NCI-H510A treated with DMSO at 0.1 percent for 48 hours (cell line): ENCODE data around the gene PRDM15.
"Not testable (repeated sequence)": the region's sequence is repeated elsewhere in the genome, so short reads cannot be mapped to it uniquely, and the experiment has no call there.

Source experiments
- DNase-seq: peaks from one replicate; lab custom pipeline; 2025; lab: John Stamatoyannopoulos, UW

Gene PRDM15

DNA sequence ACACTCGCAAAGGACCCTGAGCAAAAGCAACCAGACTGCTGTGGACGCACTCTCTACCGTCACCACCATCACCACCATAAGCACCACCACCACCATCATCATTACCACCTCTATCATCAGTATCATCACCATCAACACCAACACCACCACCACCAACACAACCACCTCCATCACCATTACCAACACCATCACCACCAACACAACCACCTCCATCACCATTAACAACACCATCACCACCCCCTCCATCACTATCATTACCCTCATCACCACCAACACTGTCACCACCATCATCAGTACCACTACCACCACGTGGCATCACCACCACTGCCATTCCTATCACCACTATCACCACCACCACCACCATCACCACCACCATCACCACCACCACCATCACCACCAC, 73.5 kb downstream of the PRDM15 start:
- no peak for DNase-seq

- no peak for DNase-seq
Observed at GRCh38 chr21:41805038-41805437, 74.1 kb downstream of the PRDM15 start.

DNA sequence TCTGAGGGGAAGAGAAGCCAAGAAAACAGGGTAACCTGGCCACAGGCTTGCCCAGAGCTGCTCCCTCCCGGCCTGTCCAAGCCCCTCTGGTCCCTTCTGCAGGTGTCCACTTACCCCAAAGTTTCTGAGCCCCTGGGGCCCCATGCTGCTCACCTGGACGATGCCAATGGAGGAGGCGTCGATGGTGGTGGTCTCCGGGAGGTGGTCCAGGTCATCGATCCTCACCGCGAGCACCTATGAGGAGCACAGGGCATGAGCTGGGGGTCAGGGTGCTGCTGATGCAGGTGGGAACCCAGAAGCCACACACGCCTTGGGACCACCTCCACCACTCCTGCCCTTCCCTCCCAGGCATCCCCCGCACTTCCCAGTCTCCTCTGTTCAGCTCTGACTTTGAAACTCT, 74.8 kb downstream of the PRDM15 start:
- no peak for DNase-seq

DNA sequence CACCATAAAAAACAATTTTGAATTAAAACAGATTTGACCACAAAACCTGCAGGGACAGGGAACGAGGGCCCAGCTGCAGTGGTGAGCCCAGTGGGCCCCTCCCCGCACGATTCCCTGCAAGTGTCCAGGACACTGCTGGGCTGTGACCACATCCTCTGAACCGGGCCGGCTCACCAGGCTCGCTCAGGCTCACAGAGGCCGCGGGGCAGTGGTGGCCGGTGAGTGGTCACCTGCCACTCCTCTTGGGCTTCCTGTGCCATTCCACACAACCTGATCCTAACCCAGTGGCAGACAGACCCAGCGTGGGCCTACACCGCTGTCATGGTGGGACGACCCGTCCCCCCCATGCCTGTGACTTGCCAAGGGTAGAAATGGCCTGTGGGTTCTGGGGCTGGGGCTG, 75.8 kb downstream of the PRDM15 start:
- no peak for DNase-seq

- DNase-seq: no peak
Observed at GRCh38 chr21:41802684-41803083, 76.5 kb downstream of the PRDM15 start.

- no peak for DNase-seq
Observed at GRCh38 chr21:41802198-41802584, 77.0 kb downstream of the PRDM15 start.

DNA sequence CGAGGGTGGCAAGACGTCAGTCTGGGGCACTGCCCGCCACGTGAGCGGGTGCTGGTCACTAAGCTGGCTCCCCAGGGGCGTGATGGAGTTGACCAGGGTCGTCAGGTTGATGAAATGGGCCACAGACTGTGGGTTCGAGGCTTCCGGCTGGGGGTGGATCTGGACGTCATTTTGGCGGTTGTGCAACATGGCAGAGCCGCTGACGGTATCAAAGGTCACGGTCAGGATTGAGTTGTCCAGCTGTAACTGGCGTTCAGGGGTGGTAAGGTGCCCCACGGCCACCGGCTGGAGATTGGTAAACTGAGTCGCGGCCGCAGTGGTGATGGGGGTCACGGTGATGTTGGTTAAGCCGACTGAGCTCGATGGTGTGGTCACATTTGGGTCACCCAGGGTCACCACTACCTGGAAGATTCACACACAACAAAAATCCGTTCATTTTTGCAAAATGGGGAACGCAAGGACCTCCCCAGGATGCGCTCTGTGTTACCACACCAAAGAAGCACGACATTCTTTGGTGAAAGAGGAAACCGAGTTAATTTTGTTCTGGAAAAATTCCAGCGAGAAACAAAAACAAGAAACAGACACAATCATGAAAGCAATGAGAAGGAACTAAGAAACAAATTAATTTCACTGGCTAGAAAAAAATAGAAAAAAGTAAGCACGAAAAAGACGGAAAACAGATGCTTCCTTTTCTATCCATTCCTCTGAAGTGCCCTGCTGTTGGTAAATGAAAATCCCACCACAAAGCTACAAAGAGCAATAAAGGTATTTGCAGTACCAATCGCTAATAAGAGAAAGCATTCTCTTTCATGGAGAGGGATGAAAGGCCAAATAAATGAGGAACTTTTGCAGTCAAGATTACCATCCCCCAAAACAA, 77.6 kb downstream of the PRDM15 start:
- no peak for DNase-seq

- no peak for DNase-seq
Observed at GRCh38 chr21:41800425-41801320, 78.5 kb downstream of the PRDM15 start.

GRCh38 chr21:41799763-41800162, 79.4 kb downstream of the PRDM15 start:
- DNase-seq: no peak

GRCh38 chr21:41798326-41798725, 80.8 kb downstream of the PRDM15 start:
- no peak for DNase-seq

DNA sequence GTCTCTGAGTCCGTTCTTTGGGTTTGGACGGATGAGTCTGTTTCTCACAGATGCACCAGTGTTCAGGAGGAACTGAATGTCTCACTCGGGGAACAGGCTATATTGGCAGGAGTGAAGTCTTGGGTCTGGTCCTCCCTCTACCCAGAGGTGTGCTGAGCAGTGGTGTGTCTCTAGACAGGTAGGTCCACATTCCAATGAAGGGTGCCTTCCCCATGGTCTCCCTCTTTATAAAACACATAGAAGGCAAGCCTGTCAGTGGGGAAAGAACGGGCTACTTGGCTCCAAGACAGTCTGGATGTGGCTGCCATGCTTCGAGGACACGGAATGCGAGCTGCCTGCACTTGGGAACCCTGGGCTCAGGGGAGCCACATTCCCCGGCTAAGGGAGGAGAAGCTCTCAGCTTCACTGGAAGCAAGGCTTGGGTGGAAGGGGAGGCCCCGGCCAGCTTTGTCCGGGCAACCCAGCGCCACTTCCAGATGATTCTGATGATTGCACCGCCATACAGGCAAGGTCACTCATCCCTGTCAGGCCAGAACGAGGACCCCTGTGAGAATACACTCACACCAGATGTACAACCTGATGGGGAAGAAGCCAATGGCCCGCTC, 82.6 kb downstream of the PRDM15 start:
- DNase-seq: no peak

- no peak for DNase-seq
Observed at GRCh38 chr21:41795726-41796125, 83.4 kb downstream of the PRDM15 start.

- DNase-seq: no peak
Observed at GRCh38 chr21:41794600-41794999, 84.5 kb downstream of the PRDM15 start.

GRCh38 chr21:41792711-41793110, 86.4 kb downstream of the PRDM15 start:
- DNase-seq: no peak

DNA sequence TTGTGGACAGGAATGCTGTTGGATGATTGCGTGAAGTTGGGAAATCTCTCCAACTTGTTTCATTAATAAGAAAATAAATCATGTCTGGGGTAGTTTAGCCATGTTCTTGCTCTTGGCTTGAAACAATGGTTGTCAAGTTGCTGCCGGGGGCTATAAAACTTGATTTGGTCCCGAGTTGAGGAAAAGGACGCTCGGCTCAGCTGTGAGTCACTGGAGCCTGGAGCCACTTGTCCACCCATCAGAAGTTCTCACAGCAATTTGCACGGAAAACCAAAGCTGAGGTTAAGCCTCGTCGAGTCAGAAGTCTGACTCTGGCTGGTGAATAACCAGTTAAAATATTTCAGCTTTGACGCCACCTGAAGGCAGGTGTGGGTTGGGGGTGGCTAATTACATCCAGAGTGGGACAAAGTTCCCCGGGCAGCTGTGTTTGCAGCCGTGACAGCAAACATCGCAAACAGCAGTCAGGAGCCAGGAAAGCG, 92.6 kb downstream of the PRDM15 start:
- DNase-seq: peak; percentile 47

- DNase-seq: not testable (repeated sequence)
Observed at GRCh38 chr21:41785262-41785661, 93.9 kb downstream of the PRDM15 start.

DNA sequence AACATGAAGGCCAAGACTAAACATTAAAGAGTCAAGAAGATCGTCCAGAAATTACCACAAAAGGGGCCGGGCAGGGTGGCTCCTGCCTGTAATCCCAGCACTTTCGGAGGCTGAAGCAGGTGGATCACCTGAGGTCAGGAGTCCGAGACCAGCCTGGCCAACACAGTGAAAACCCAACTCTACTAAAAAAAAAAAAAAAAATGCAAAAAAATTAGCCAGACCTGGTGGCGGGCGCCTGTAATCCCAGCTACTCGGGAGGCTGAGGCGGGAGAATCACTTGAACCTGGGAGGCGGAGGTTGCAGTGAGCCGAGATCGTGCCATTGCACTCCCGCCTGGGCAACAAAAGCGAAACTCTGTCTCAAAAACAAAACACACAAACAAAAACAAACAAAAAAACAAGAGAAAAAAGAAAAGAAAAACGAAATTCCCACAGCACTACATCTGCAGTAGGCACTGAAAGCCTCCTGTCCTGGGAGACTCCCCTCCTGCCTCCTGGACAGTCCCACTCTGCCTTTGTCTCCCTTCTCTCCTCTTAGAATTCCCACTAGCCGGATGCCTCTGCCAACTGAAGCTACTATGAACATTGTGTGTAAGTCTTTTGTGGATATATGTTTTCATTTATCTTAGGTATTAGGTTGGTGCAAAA, 94.6 kb downstream of the PRDM15 start:
- DNase-seq: no peak

DNA sequence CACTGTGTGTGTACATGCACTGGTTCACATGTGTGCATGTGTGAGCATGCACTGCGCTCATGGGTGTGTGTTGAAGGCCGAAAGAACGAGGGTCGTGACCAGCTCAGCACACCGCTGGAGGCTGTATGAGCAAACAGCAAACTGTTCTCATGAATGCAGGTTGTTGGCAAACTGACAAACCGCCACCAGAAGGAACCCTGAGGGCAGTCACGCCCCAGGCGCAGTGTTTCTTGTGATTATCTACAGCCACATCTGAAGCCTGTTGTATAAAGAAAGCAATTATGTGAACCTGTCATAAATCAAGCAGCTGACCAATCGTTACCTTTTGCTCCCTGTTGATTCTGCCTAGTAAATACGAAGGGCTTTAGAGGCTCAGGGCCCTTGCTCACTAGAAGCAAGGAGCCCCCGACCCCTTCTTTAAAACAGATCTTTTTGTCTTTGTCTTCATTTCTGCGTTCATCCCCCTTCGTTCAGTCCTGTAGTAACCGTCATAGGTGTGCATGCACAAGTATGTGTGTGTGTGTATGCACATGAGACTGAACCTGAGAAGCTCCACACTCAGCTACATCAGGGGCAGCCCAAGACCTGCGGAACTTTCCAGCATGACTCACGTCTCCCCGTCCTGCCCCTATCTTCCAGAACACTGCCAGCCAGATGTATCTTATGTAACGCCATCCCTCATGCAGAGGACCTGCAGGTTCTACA, 95.5 kb downstream of the PRDM15 start:
- no peak for DNase-seq

DNA sequence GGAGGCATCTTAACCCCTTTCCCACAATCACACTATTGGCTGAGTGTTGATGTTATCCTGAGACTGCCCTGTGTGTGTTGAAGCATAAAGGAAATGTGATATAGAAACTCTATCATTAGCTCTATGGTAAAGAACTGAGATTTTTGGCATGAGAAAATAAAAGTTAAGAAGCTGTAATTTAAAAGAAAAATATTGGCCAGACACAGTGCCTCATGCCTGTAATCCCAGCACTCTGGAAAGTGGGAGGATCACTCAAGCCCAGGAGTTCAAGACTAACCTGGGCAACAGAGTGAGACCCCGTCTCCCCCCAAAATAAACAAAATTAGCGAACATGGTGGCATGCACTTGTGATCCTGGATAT, 98.1 kb downstream of the PRDM15 start:
- no peak for DNase-seq

DNA sequence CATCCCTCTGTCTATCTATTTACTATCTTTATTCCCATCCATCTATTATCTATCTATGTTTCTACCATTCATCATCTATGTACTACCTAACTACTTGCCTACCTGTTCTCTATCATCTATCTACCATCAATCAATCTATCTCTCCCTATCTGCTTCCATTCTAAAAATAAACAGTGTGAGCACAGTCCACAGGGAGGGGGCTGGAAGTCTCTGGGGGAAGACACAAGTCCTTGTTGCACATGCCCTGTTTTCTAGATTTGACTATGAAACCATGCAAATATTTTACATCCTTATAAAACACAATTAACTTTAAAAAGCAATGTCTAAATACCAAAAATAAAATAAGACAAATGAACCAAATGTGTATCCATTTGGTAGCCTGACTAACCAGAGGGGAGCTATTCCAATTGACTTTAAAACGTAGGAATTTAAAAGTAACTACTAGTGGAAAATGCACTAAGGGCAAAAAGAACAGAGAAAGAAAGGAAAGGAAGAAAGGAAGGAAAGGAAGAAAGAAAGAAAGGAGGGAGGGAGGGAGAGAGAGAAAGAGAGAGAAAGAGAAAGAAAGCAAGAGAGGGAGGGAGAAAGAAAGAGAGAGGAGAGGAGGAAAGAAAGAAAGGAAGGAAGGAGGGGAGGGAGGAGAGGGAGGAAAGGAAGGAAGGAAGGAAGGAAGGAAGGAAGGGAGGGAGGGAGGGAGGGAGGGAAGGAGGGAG, 98.7 kb downstream of the PRDM15 start:
- no peak for DNase-seq

- peak; percentile 85 for DNase-seq
Observed at GRCh38 chr21:41779659-41780058, 99.5 kb downstream of the PRDM15 start.
